ENCODE data around the gene FXYD6.

Gene FXYD6

GRCh38 chr11:117918366-117919255 is 42.2 kb upstream of the FXYD6 start:
- Histone ChIP-seq H3K27me3 (ENCODE audit: control insufficient read depth, insufficient read depth, low read length) (no peaks in the 10 kb centered on the region), H3K27ac (no peak overlapping the region), H3K4me1 (no peaks in the 10 kb centered on the region), H3K79me2 (no peaks in the 10 kb centered on the region), H3K4me3 (ENCODE audit: low read depth, low read length) (no peak overlapping the region), H3K9ac (no peak overlapping the region), H2AFZ (no peak overlapping the region), H3K36me3 (ENCODE audit: control insufficient read depth, insufficient read depth, low read length) (no peaks in the 10 kb centered on the region), H3K9me3 (ENCODE audit: control insufficient read depth, low read length) (no peaks in the 10 kb centered on the region), H3K4me2 (ENCODE audit: low read length) (no peak overlapping the region)
- TF ChIP-seq CTCF (IDR thresholded peaks at IDR 0.05): no peak

GRCh38 chr11:117917591-117918151 is 41.2 kb upstream of the FXYD6 start:
- no peaks in the 10 kb centered on the region for H3K79me2 ChIP-seq
- no peaks in the 10 kb centered on the region for H3K36me3 ChIP-seq (ENCODE audit: control insufficient read depth, insufficient read depth, low read length)
- no peak overlapping the region for H3K4me3 ChIP-seq (ENCODE audit: low read depth, low read length)
- no peak overlapping the region for H3K27ac ChIP-seq
- H3K9me3 ChIP-seq (ENCODE audit: control insufficient read depth, low read length): no peaks in the 10 kb centered on the region
- H3K27me3 ChIP-seq (ENCODE audit: control insufficient read depth, insufficient read depth, low read length): no peaks in the 10 kb centered on the region
- TF ChIP-seq CTCF (IDR thresholded peaks at IDR 0.05): no peak
- H2AFZ ChIP-seq: no peak overlapping the region
- no peak overlapping the region for H3K9ac ChIP-seq
- H3K4me2 ChIP-seq (ENCODE audit: low read length): no peak overlapping the region
- H3K4me1 ChIP-seq: no peaks in the 10 kb centered on the region

GRCh38 chr11:117916956-117917355 is 40.5 kb upstream of the FXYD6 start:
- H3K36me3 ChIP-seq (ENCODE audit: control insufficient read depth, insufficient read depth, low read length): no peaks in the 10 kb centered on the region
- no peaks in the 10 kb centered on the region for H3K9me3 ChIP-seq (ENCODE audit: control insufficient read depth, low read length)
- no peak overlapping the region for H2AFZ ChIP-seq
- H3K4me2 ChIP-seq (ENCODE audit: low read length): no peak overlapping the region
- no peaks in the 10 kb centered on the region for H3K27me3 ChIP-seq (ENCODE audit: control insufficient read depth, insufficient read depth, low read length)
- no peak overlapping the region for H3K9ac ChIP-seq
- H3K4me1 ChIP-seq: no peaks in the 10 kb centered on the region
- H3K4me3 ChIP-seq (ENCODE audit: low read depth, low read length): no peak overlapping the region
- H3K79me2 ChIP-seq: no peaks in the 10 kb centered on the region
- no peak overlapping the region for H3K27ac ChIP-seq
- TF ChIP-seq CTCF (IDR thresholded peaks at IDR 0.05): no peak

- no peak overlapping the region for H2AFZ ChIP-seq
- H3K9ac ChIP-seq: no peak overlapping the region
- H3K9me3 ChIP-seq (ENCODE audit: control insufficient read depth, low read length): no peaks in the 10 kb centered on the region
- no peaks in the 10 kb centered on the region for H3K36me3 ChIP-seq (ENCODE audit: control insufficient read depth, insufficient read depth, low read length)
- no peak for TF ChIP-seq CTCF (IDR thresholded peaks at IDR 0.05)
- H3K27me3 ChIP-seq (ENCODE audit: control insufficient read depth, insufficient read depth, low read length): no peaks in the 10 kb centered on the region
- H3K79me2 ChIP-seq: no peaks in the 10 kb centered on the region
- no peak overlapping the region for H3K4me2 ChIP-seq (ENCODE audit: low read length)
- no peaks in the 10 kb centered on the region for H3K4me1 ChIP-seq
- no peak overlapping the region for H3K4me3 ChIP-seq (ENCODE audit: low read depth, low read length)
- no peak overlapping the region for H3K27ac ChIP-seq
Observed at GRCh38 chr11:117915672-117916235, 39.3 kb upstream of the FXYD6 start.

Data from parathyroid adenoma (tissue), 2 donors.